Measurements from ENCODE around the gene PRKCE. TPM values are rescaled to one million over a fixed set of nuclear protein-coding genes. Genes with fewer than 3 reads are reported as not detected.

PRKCE gene
- total and polyA plus RNA-seq, 2 of the 8 experiments (the other 6 are each of a cell fraction or from before 2014, with no cell fraction given) = 0.54 to 2.1 TPM

- Histone ChIP-seq H2AK5ac (ENCODE audit: low read depth, low read length) (no peak overlapping the region), H2BK12ac (ENCODE audit: low read depth, low read length) (no peak overlapping the region), H2AFZ (ENCODE audit: low read length) (no peak overlapping the region), H4K91ac (replicated peaks; ENCODE audit: insufficient read length, low read length) (no peak overlapping the region), H2BK15ac (ENCODE audit: low read length) (no peak overlapping the region), H3K4me2 (ENCODE audit: insufficient read depth in 1 of 2, low read depth in 2 of 2, low read length in 2 of 2) (no peak overlapping the region), H3K23me2 (ENCODE audit: low read depth, low read length) (no peaks in the 10 kb centered on the region), H3K18ac (ENCODE audit: extremely low read depth, low read length) (no peak overlapping the region), H3K9me3 (ENCODE audit: insufficient read depth in 2 of 2, low read depth in 1 of 2, low read length in 1 of 2) (no peaks in the 10 kb centered on the region), H3K14ac (ENCODE audit: insufficient read length) (no peak overlapping the region), H2BK120ac (replicated peaks; ENCODE audit: low read depth, low read length) (no peak overlapping the region), H3K27me3 (replicated peaks in 1 of 4; ENCODE audit: control insufficient read depth in 3 of 4, extremely low read depth in 1 of 4, insufficient read depth in 3 of 4, low read length in 3 of 4) (no peaks in the 10 kb centered on the region), H4K8ac (ENCODE audit: extremely low read depth, insufficient read depth, low read length) (no peak overlapping the region), H3K4ac (replicated peaks; ENCODE audit: insufficient read length, low read depth, low read length) (no peak overlapping the region), H4K5ac (ENCODE audit: insufficient read length, low read depth, low read length) (no peak overlapping the region), H3K79me1 (ENCODE audit: low read depth, low read length) (no peaks in the 10 kb centered on the region), H3K56ac (replicated peaks; ENCODE audit: insufficient read length, low read depth, low read length) (no peak overlapping the region), H2BK5ac (ENCODE audit: low read depth, low read length) (no peak overlapping the region), H3K23ac (ENCODE audit: insufficient read length) (no peak overlapping the region), H2BK20ac (ENCODE audit: low read length) (no peak overlapping the region), H3K36me3 (ENCODE audit: control insufficient read depth in 2 of 4, insufficient read depth in 4 of 4, low read length in 3 of 4) (no peaks in the 10 kb centered on the region), H3K4me1 (replicated peaks in 1 of 4; ENCODE audit: control insufficient read depth in 3 of 4, insufficient read depth in 4 of 4, low read length in 3 of 4) (no peaks in the 10 kb centered on the region), H3K9ac (replicated peaks in 1 of 4; ENCODE audit: extremely low read depth in 1 of 4, low read depth in 3 of 4, low read length in 3 of 4) (no peak overlapping the region), H3K27ac (ENCODE audit: low read depth, low read length) (no peak overlapping the region), H3K79me2 (ENCODE audit: control insufficient read depth in 1 of 2, insufficient read depth in 2 of 2, low read length in 2 of 2) (no peaks in the 10 kb centered on the region), H4K20me1 (replicated peaks in 1 of 2; ENCODE audit: control insufficient read depth in 1 of 2, insufficient read depth in 2 of 2, low read length in 2 of 2) (no peaks in the 10 kb centered on the region), H3K4me3 (ENCODE audit: extremely low read depth in 1 of 4, insufficient read depth in 2 of 4, low read depth in 3 of 4, low read length in 4 of 4) (no peak overlapping the region)
- WGBS, 2 experiments (ENCODE audit: extremely low coverage in 1 of 2, insufficient coverage in 1 of 2, insufficient read length in 1 of 2, insufficient replicate concordance in 2 of 2, low coverage in 1 of 2, low lambda C conversion rate in 2 of 2, missing lambda C conversion rate in 1 of 2) = 91% methylated on average over 8 of the region's 8 CpGs; no CpG with 5 or more reads in 1 of the 2 experiments
- FAIRE-seq = no peak
- ChIA-PET CTCF (ENCODE audit: partially characterized antibody) (interaction anchor here (0.6 to 1.1 kb wide), 2 partner anchors 13 to 31 kb away, joined by 3 read pairs; no protein-coding TSS in a partner anchor), POLR2A (ENCODE audit: partially characterized antibody) (no interaction called here)
- DNase-seq (ENCODE audit: low read depth in 1 of 2, low spot score in 2 of 2) = no peak
- no peak for TF ChIP-seq E2F6 (IDR thresholded peaks at IDR 0.05)
- TF ChIP-seq KDM4A (IDR thresholded peaks at IDR 0.05; ENCODE audit: low read depth, low read length, severe bottlenecking) = no peak
- TF ChIP-seq SP4 (IDR thresholded peaks at IDR 0.05; ENCODE audit: low read length) = no peak
- TF ChIP-seq BACH1 (IDR thresholded peaks at IDR 0.05; ENCODE audit: low read length) = no peak
- no peak for TF ChIP-seq POU5F1 (IDR thresholded peaks at IDR 0.05; ENCODE audit: low read depth, low read length)
- TF ChIP-seq FOSL1 (IDR thresholded peaks at IDR 0.05; ENCODE audit: insufficient read depth, low read depth, low read length) = no peak
- TF ChIP-seq NANOG (IDR thresholded peaks at IDR 0.05; ENCODE audit: insufficient read depth, low read depth, low read length, poor library complexity, severe bottlenecking) = no peak
- no peak for TF ChIP-seq KDM5A (IDR thresholded peaks at IDR 0.05; ENCODE audit: low read length)
- TF ChIP-seq BCL11A (IDR thresholded peaks at IDR 0.05; ENCODE audit: low read depth in 2 of 2, low read length in 2 of 2) = no peak
- no peak for TF ChIP-seq PHF8 (conservative IDR thresholded peaks at IDR 0.05; ENCODE audit: low read depth, low read length)
- TF ChIP-seq JUN (IDR thresholded peaks at IDR 0.05; ENCODE audit: low read depth, low read length) = no peak
- no peak for TF ChIP-seq CEBPB (IDR thresholded peaks at IDR 0.05; ENCODE audit: low read depth, low read length)
- no peak for TF ChIP-seq KDM1A (IDR thresholded peaks at IDR 0.05; ENCODE audit: borderline replicate concordance, low read length)
- TF ChIP-seq TCF12 (IDR thresholded peaks at IDR 0.05; ENCODE audit: low read depth, low read length) = no peak
- no peak for TF ChIP-seq RAD21 (IDR thresholded peaks at IDR 0.05 in 1 of 2, conservative IDR thresholded peaks at IDR 0.05 in 1 of 2; ENCODE audit: low read depth in 2 of 2, low read length in 2 of 2)
These were observed 74.3 kb downstream of the PRKCE start for GRCh38 chr2:45725731-45726130.
